SK-N-SH (cell line): ENCODE results near the gene NTNG1. TPM values are rescaled to one million over a fixed set of nuclear protein-coding genes. Genes with fewer than 3 reads are reported as not detected.

Experiments
- CTCF ChIA-PET: fragments of 300-600, 350-600 bp; formaldehyde crosslinking; extraction: SDS; loops from one replicate; lab custom pipeline; 2021; lab: Yijun Ruan, JAX
- POLR2A ChIA-PET: fragments of 350-600 bp; sonication (Branson Sonifier 250); formaldehyde crosslinking; extraction: SDS; loops from one replicate; lab custom pipeline; 2020; ENCODE audit warnings: antibody characterized with exemption, inconsistent platforms; lab: Yijun Ruan, JAX
- DNase-seq: peaks from one replicate; pipeline ENCODE4 v3.0.0; 2012
- H2AFZ ChIP-seq: fragments of 200-600 bp; sonication (generic); 2 replicates; pipeline ENCODE4 v1.8.1; 2016; ENCODE audit warnings: antibody characterized with exemption, mild to moderate bottlenecking, low read depth
- H3F3A ChIP-seq: fragments of 200-600 bp; sonication (generic); replicated peaks from 2 replicates; pipeline ENCODE3; 2016; ENCODE audit warnings: antibody characterized with exemption, mild to moderate bottlenecking; ENCODE audit not compliant: insufficient read depth
- H3K27ac ChIP-seq, 2 experiments: fragments of 200-500 bp in 1 of 2; fragments of 200-600 bp in 1 of 2; sonication (Bioruptor generic) in 1 of 2; sonication (generic), shearing (Covaris generic) in 1 of 2; 2 replicates each; pipeline versions ENCODE4 v1.5.1 to v1.6.1; 2014 to 2016; ENCODE audit warnings: low read depth in 2 of 2, inconsistent platforms in 1 of 2, low read length in 1 of 2, mild to moderate bottlenecking in 1 of 2, mixed read lengths in 1 of 2
- H3K27me3 ChIP-seq: fragments of 200-600 bp; sonication (generic), shearing (Covaris generic); 2 replicates; pipeline ENCODE4 v1.6.1; 2016; ENCODE audit warnings: mixed run types; ENCODE audit not compliant: insufficient read depth
- H3K36me3 ChIP-seq, 2 experiments: fragments of 200-500 bp in 1 of 2; fragments of 200-600 bp in 1 of 2; sonication (Bioruptor generic) in 1 of 2; sonication (generic) in 1 of 2; replicated peaks in 1 of 2; 2 replicates each; pipeline versions ENCODE3 to v1.5.1; 2014 to 2016; ENCODE audit warnings: low read length in 1 of 2, mild to moderate bottlenecking in 1 of 2; ENCODE audit not compliant: insufficient read depth in 2 of 2, control insufficient read depth in 1 of 2
- H3K4me1 ChIP-seq, 2 experiments: fragments of 200-500 bp in 1 of 2; fragments of 200-600 bp in 1 of 2; sonication (Bioruptor generic) in 1 of 2; sonication (generic), shearing (Covaris generic) in 1 of 2; 2 replicates each; pipeline versions ENCODE4 v1.5.1 to v1.6.1; 2014 to 2016; ENCODE audit warnings: low read depth in 1 of 2, low read length in 1 of 2, mixed run types in 1 of 2; ENCODE audit not compliant: insufficient read depth in 2 of 2, control insufficient read depth in 1 of 2
- H3K4me2 ChIP-seq: fragments of 200-600 bp; sonication (generic), shearing (Covaris generic); 2 replicates; pipeline ENCODE4 v1.6.1; 2017; ENCODE audit warnings: mixed run types
- H3K4me3 ChIP-seq, 2 experiments: fragments of 200-500 bp in 1 of 2; fragments of 200-600 bp in 1 of 2; sonication (Bioruptor generic) in 1 of 2; sonication (generic), shearing (Covaris generic) in 1 of 2; 2 replicates each; pipeline versions ENCODE4 v1.5.1 to v1.8.1; 2014 to 2016; ENCODE audit warnings: low read depth in 2 of 2, inconsistent platforms in 1 of 2, low read length in 1 of 2, mild to moderate bottlenecking in 1 of 2, mixed read lengths in 1 of 2, moderate library complexity in 1 of 2
- H3K79me2 ChIP-seq: fragments of 200-600 bp; sonication (generic); 2 replicates; pipeline ENCODE4 v1.8.1; 2017; ENCODE audit warnings: mild to moderate bottlenecking; ENCODE audit not compliant: insufficient read depth
- H3K9ac ChIP-seq: fragments of 200-600 bp; sonication (generic); 2 replicates; pipeline ENCODE4 v1.6.1; 2017; ENCODE audit warnings: mixed run types
- H3K9me2 ChIP-seq: fragments of 200-600 bp; sonication (generic); 2 replicates; pipeline ENCODE4 v1.6.1; 2017; ENCODE audit warnings: mixed run types
- H3K9me3 ChIP-seq: fragments of 200-600 bp; sonication (generic); 2 replicates; pipeline ENCODE4 v1.6.1; 2017; ENCODE audit warnings: mixed run types, mild to moderate bottlenecking, moderate library complexity
- H4K20me1 ChIP-seq: fragments of 200-600 bp; sonication (generic); 2 replicates; pipeline ENCODE4 v1.6.1; 2017; ENCODE audit warnings: mild to moderate bottlenecking, mixed run types; ENCODE audit not compliant: insufficient read depth
- CHD2 ChIP-seq: fragments of 150-350 bp; IDR thresholded peaks from 2 replicates; pipeline ENCODE4 v1.6.1; 2018; ENCODE audit warnings: low read length; ENCODE audit not compliant: partially characterized antibody
- FOSL2 ChIP-seq: IDR thresholded peaks from 2 replicates; pipeline ENCODE4 v1.4.0; 2012; ENCODE audit warnings: low read depth, mild to moderate bottlenecking, moderate library complexity, borderline replicate concordance
- FOXJ3 ChIP-seq: sonication (generic); formaldehyde crosslinking; IDR thresholded peaks from 2 replicates; pipeline ENCODE4 v1.5.1; 2020; ENCODE audit warnings: mild to moderate bottlenecking, missing genetic modification reagents
- MEF2A ChIP-seq: IDR thresholded peaks from 2 replicates; pipeline ENCODE4 v1.4.0; 2012; ENCODE audit warnings: low read depth, borderline replicate concordance
- NRF1 ChIP-seq: IDR thresholded peaks from 2 replicates; pipeline ENCODE4 v1.6.1; 2012; ENCODE audit warnings: low read depth, mild to moderate bottlenecking, low read length
- RAD21 ChIP-seq: IDR thresholded peaks from 2 replicates; pipeline ENCODE4 v1.6.1; 2012; ENCODE audit warnings: mild to moderate bottlenecking, low read length
- REST ChIP-seq: IDR thresholded peaks from 2 replicates; pipeline ENCODE4 v1.6.1; 2012; ENCODE audit warnings: mild to moderate bottlenecking, low read depth, low read length, moderate library complexity
- RFX5 ChIP-seq: IDR thresholded peaks from 2 replicates; pipeline ENCODE4 v1.6.1; 2012; ENCODE audit warnings: mild to moderate bottlenecking, improper control_type of control experiment, low read length
- RXRA ChIP-seq: IDR thresholded peaks from 2 replicates; pipeline ENCODE4 v1.4.0; 2012; ENCODE audit warnings: low read depth, mild to moderate bottlenecking, borderline replicate concordance
- SMC3 ChIP-seq: IDR thresholded peaks from 2 replicates; pipeline ENCODE4 v1.6.1; 2012; ENCODE audit warnings: low read depth, low read length, improper control_type of control experiment
- TAF1 ChIP-seq: IDR thresholded peaks from 2 replicates; pipeline ENCODE4 v1.6.1; 2012; ENCODE audit warnings: low read depth, mild to moderate bottlenecking, low read length, moderate library complexity, borderline replicate concordance
- USF2 ChIP-seq: fragments of 150-350 bp; IDR thresholded peaks from 2 replicates; pipeline ENCODE4 v1.6.1; 2017; ENCODE audit warnings: antibody characterized with exemption, low read length, low read depth, borderline replicate concordance
- ZBTB33 ChIP-seq: IDR thresholded peaks from 2 replicates; pipeline ENCODE4 v1.4.0; 2012; ENCODE audit warnings: low read depth, borderline replicate concordance
- WGBS: methylation state at CpG from one replicate; pipeline ENCODE4 v1.1.6; 2017; ENCODE audit warnings: low lambda C conversion rate; 5-methylcytosine and 5-hydroxymethylcytosine counted together
- polyA plus RNA-seq, 3 experiments: library from polyadenylated mRNA; depleted of rRNA; stranded (reverse); fragments of >200 nt; gene quantifications; 2 replicates each; pipeline ENCODE4 v1.2.3, GENCODE V29; 2012
- TF ChIP-seq, protein P1 (sequence below): fragments of 150-350 bp; IDR thresholded peaks from 2 replicates; pipeline ENCODE4 v1.6.1; 2016; ENCODE audit warnings: mild to moderate bottlenecking, low read depth, low read length
- TF ChIP-seq, protein P2 (sequence below): fragments of 200-600 bp; sonication (generic); IDR thresholded peaks from 2 replicates; pipeline ENCODE4 v1.6.1; 2017; ENCODE audit warnings: antibody characterized with exemption, mild to moderate bottlenecking, moderate library complexity

Gene NTNG1
- polyA plus RNA-seq, 1 of the 3 experiments (the other 2 are of a cell fraction): 0.03 TPM

- TF ChIP-seq, protein P1, sequence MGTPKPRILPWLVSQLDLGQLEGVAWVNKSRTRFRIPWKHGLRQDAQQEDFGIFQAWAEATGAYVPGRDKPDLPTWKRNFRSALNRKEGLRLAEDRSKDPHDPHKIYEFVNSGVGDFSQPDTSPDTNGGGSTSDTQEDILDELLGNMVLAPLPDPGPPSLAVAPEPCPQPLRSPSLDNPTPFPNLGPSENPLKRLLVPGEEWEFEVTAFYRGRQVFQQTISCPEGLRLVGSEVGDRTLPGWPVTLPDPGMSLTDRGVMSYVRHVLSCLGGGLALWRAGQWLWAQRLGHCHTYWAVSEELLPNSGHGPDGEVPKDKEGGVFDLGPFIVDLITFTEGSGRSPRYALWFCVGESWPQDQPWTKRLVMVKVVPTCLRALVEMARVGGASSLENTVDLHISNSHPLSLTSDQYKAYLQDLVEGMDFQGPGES: no peak
- TF ChIP-seq FOXJ3 (CRISPR knock-in tag) (no peak), RXRA (no peak), FOSL2 (no peak), TAF1 (no peak), NRF1 (no peak), MEF2A (no peak), CHD2 (no peak)
- TF ChIP-seq, protein P2, sequence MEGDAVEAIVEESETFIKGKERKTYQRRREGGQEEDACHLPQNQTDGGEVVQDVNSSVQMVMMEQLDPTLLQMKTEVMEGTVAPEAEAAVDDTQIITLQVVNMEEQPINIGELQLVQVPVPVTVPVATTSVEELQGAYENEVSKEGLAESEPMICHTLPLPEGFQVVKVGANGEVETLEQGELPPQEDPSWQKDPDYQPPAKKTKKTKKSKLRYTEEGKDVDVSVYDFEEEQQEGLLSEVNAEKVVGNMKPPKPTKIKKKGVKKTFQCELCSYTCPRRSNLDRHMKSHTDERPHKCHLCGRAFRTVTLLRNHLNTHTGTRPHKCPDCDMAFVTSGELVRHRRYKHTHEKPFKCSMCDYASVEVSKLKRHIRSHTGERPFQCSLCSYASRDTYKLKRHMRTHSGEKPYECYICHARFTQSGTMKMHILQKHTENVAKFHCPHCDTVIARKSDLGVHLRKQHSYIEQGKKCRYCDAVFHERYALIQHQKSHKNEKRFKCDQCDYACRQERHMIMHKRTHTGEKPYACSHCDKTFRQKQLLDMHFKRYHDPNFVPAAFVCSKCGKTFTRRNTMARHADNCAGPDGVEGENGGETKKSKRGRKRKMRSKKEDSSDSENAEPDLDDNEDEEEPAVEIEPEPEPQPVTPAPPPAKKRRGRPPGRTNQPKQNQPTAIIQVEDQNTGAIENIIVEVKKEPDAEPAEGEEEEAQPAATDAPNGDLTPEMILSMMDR: no peak
- Histone ChIP-seq H3K27me3 (no peaks in the 10 kb centered on the region), H3K4me3 (no peak overlapping the region), H3K27ac (no peak overlapping the region), H3K4me2 (no peak overlapping the region), H3K9ac (no peak overlapping the region), H3K9me3 (no peaks in the 10 kb centered on the region), H3K79me2 (no peaks in the 10 kb centered on the region), H3K36me3 (no peaks in the 10 kb centered on the region), H2AFZ (no peak overlapping the region), H3F3A (no peaks in the 10 kb centered on the region), H4K20me1 (no peaks in the 10 kb centered on the region), H3K4me1 (no peaks in the 10 kb centered on the region; a peak in 2 of 4 replicates), H3K9me2 (no peaks in the 10 kb centered on the region)
- ChIA-PET POLR2A (no interaction called here), CTCF (interaction anchor here (0.8 to 3.5 kb wide), 13 partner anchors 15 to 474 kb away, joined by 3 to 23 read pairs (median 7); no protein-coding TSS in a partner anchor)
- 12% methylated on average over 1 of the region's 1 CpG for WGBS
- DNase-seq: no peak
Observed at GRCh38 chr1:107276247-107276646, 135.4 kb downstream of the NTNG1 start.

DNA sequence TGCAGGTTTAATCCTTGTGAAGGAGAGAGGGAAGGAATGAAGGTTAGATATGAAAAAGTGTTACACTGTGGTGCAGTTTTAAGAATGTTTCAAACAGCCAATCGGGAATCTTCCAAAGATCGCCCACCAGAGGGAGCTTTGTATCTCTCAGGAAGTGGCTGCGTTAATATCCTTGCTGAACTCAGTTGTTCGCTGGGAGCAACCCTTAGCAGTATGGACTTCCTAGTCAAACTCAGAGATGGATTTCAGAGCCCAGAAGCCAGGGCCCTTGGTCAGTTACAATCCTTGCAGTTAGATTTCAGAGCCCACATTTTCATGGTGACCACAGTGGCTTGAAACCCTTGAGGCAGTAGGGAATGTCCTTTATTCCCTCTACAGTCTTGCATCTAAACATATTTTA lies 136.2 kb downstream of the NTNG1 start:
- CTCF ChIA-PET: interaction anchor here (0.6 to 3.5 kb wide), 19 partner anchors 10 to 473 kb away, joined by 3 to 23 read pairs (median 4); no protein-coding TSS in a partner anchor
- Histone ChIP-seq H4K20me1 (no peaks in the 10 kb centered on the region), H3K4me3 (no peak overlapping the region), H3K27me3 (no peaks in the 10 kb centered on the region), H3F3A (no peaks in the 10 kb centered on the region), H3K9ac (no peak overlapping the region), H3K9me3 (no peaks in the 10 kb centered on the region), H3K27ac (no peak overlapping the region), H3K4me2 (no peak overlapping the region), H3K36me3 (no peaks in the 10 kb centered on the region), H3K9me2 (no peaks in the 10 kb centered on the region), H3K4me1 (no peaks in the 10 kb centered on the region; a peak in 2 of 4 replicates), H3K79me2 (no peaks in the 10 kb centered on the region), H2AFZ (no peak overlapping the region)
- WGBS: 53% methylated on average over 4 of the region's 4 CpGs
- POLR2A ChIA-PET: no interaction called here
- TF ChIP-seq, protein P2: peak; percentile 54
- TF ChIP-seq USF2 (no peak), RFX5 (no peak), RAD21 (peak; percentile 67), ZBTB33 (no peak), REST (no peak), SMC3 (peak; percentile 39; the same call in 1 of the 2 replicates)
- DNase-seq: peak; percentile 23
